ENCODE data around the gene STK32A.

Gene STK32A

GRCh38 chr5:147259837-147260236 lies 25.0 kb downstream of the STK32A start:
- no peak for DNase-seq (ENCODE audit: low spot score)

DNA sequence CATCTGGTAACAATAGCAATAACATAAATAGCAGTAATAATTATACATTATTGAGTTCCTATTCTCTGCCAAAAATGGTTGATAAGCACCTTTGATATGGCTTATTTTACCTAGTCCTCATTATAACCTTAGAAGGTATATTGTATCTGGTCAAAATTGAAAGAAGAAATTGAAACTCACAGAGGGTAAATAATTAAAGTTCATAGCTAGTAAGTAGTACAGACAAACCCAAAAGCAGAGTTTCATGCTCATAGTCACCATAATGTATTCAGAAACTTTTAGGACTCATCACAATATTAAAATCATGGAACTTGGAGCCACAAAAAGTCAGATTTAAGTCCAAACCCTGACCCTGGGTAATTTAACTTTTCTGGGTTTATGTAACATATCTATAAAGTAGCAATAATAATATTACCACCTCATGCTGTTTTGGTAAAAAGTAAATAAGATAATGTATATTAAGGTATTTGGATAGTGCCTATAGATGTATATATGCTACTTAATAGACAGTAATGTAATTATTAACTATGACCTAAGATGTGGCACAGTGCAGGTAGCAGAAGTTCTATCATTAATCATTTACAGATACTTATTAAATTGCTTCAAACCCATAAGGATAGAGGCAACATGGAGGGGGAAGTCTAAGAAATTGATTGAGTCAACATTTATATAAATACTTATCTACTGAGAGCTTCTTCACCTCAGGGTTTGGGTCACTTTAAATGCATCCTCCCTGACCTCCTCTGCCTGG lies 32.4 kb downstream of the STK32A start:
- no peak for DNase-seq (ENCODE audit: low spot score)

DNA sequence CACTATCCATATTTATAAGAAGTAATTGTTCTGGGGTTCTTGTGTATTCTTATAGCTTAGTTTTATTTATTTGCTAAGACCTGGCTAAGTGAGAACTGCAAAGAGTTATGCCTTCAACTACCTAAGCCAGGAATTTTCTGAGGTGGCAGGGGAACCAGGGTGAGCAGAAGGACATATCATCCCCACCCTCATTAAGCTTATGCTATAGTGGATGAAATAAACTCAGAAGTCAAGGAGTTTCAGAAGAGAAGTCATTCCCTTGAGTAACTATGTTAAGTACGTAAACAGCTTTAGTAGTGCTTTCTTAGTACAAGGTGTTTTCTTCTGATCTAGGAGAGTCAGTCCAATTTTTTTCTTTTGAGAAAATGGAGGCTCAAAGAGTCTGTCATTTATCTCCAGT lies 41.7 kb downstream of the STK32A start:
- DNase-seq (ENCODE audit: low spot score), result no peak

DNA sequence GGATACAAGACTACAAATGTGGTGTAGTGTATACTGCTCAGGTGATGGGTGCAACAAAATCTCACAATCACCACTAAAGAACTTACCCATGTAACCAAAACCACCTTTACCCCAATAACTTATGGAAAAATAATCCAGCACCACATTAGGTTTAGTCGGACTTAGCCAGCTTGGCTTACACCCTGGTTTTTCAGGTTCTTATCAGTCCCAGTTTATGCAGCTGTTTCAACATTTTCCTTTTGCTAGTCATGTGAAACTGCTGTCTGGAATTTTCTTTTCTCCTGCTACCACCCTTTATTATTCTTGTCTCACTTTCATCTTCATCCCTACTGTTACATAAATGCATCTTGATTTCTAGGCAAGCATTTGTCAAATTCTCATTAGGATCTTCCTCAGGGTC lies 51.5 kb downstream of the STK32A start:
- no peak for DNase-seq (ENCODE audit: low spot score)

- no peak for DNase-seq (ENCODE audit: low spot score)
Observed at GRCh38 chr5:147287110-147287509, 52.3 kb downstream of the STK32A start.

DNA sequence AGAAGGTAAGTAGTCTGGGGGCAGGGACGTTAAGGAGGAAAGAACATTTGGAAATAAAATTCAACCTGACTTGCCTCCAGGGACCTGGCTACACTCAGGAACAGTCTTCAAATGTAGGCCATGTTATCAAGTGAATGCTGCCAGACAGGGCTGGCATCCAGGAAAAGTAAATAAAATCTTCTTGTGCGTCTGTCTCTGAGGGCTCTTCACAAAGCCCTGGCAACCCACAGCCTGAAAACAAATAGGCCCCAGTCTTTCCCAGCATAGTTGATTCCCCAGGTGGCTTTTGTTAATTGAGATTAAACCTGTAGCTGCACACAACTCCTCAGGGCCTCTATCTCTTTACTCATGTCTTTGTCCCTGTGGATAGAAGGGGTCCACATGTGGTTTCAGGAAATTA lies 55.4 kb downstream of the STK32A start:
- DNase-seq (ENCODE audit: low spot score), result no peak

GRCh38 chr5:147303251-147303650 lies 68.4 kb downstream of the STK32A start:
- DNase-seq (ENCODE audit: low spot score), result no peak

DNA sequence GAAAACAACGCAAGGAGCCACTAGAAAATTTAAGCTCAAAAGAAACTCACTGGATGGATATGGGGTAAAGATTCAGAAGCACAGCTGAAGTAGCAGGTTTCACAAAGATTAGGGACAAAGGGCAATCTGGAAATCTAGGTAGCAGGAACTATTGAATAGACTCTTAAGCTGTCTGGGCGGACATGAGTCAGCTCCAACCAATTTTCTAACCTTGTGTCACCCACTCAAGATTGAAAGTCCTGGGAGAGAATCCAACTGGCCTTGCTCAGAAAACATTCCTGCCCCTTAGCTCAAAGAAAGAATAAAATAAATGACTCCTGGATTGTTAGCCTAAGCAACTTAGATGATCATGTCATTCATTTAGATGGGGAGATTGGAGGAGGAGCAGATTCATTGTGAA lies 69.2 kb downstream of the STK32A start:
- DNase-seq (ENCODE audit: low spot score), result no peak

DNA sequence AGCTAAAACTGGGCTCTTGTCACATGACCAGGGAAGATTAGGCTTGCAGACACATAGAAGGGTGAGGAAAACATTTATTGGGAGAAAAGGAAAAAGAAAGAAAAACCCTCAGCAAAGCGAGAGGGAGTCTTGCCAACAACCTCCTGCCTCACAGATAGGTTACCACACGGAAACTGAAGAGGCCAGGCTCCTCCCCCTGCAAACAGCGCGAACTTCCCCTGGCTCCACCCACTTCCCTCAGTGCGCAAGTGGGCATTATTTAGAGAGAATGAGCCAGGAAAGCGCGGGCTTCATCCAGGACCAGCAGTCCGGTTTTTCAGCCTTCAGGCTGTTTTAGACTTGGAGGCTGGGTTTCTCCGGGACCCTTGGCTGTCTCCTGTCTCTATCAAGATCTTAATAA lies 70.3 kb downstream of the STK32A start:
- no peak for DNase-seq (ENCODE audit: low spot score)

- DNase-seq (ENCODE audit: low spot score), result no peak
Observed at GRCh38 chr5:147306351-147306750, 71.5 kb downstream of the STK32A start.

DNA sequence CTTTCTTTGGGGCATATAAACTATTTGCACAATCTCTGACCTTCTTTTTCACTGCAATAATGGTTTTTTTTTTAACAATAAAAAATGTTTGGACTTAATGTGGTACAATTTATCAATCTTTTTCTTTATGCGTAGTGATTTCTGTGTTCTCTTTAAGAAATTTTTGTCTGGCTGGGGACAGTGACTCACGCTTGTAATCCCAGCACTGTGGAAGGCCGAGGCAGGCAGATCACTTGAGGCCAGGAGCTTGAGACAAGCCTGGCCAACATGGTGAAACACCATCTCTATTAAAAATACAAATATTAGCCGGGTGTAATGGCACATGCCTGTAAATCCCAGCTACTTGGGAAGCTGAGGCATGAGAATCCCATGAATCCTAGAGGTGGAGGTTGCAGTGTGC lies 72.3 kb downstream of the STK32A start:
- DNase-seq (ENCODE audit: low spot score), result no peak

DNA sequence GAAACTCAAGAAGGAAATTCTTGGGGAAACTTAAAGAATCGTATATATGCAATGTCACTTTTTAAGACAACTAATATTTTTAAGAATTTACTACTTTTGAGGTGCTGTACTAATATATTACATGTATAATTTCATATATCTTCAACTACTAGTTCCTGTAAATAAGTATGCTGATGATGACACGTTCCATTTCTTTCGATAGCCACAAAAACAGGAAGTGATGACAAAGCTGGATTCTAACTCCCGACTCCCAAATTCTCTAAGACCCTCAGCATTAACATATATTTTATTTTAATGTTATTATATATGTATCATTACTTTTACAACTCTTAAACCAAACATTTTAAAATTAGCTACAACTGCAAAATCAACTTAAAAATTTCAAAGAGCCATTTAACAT lies 74.8 kb downstream of the STK32A start:
- no peak for DNase-seq (ENCODE audit: low spot score)

DNA sequence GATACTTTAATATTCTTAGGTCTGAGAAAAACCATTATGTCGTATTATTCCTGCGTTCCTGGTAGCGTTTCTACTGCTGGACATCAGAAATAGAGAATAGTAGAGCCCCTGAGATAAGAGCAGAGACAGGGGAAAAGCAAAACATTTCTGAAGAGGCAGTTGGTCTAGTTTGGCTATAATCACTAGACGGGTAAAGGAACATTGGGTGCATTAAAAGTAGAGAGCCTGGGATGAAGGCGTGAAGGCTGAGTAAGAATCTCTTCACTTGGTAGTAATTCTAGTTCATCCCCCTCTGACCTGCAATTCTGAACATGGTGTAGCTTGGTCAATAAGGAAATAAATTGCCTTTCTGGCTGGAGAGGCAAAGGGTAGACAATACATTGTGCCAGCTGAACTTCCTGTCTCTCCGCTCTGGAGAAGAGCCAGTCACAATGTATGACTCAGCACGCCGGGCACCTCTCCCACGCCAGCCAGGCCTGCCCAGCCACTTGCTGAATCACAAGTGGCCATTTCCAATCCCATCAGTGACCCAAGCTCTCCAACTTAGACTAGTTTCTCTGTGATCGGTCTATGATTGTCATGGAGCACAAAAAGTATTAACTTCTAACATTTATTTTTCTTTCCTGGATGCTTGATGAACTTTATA lies 75.4 kb downstream of the STK32A start:
- no peak for DNase-seq (ENCODE audit: low spot score)

DNA sequence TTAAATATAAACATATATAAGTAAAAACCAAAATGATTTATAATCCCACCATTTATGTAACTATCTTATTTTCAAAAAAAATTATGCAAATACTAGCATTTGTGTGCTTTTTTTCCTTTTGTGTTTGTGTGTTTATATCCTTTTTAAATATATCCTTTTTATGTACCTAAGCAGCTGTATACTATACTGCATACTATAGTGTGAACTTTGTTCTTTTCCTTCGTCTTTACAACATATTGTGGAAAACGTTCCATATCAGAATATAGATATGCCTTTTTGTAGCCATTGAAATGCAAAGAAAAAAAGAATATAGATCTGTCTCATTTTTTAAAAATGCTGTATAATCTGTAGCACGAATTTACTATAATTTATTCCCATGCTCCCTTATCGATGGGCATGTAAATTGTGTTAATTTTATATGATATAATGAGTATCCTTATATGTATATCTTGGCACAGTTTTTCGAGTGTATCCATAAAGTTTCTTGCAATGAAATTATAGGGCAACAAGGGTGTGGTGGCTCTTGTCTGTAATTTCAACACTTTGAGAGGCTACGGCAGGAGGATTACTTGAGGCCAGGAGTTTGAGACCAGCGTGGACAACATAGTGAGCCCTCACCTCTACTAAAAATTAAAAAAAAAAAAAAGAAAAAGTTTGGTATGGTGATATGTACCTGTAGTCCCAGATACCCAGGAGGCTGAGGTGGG lies 83.3 kb downstream of the STK32A start:
- no peak for DNase-seq (ENCODE audit: low spot score)

DNA sequence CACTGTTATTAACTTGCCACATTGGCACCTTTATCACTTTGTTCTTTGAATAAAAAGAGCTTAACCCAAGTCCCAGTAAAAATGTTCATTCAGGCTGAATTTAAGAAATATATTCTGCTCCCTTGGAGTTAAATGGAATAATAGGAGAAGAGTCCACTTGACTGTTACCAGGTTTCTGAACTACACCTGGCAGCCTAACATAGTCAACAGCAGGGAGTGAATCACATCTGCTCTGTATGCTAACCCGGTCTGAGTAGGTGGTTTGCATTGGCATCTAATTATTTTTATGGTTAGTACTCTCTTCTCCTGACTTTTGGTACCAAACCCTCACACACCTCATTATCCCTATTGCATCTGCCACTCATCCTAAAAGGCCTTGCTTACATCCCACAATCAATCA lies 86.7 kb downstream of the STK32A start:
- DNase-seq (ENCODE audit: low spot score), result no peak

DNA sequence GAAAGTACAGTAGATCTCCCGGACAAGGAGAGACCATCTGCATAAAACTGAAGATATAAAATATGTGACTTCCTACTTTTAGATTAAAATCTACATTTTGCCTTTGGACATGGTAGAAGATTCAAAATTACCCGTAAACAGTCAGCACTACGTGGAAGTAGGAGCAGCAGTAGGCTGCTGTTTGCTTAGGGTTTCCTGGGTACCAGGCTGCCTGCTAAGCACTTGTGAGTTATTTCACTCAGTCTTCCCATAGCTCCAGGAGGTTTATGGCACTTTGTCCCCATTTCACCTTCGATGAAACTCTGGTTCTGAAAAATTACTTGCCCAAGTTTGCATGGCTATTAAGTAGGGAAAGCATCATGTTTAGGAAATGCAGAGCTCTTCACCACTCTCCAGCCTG lies 92.6 kb downstream of the STK32A start:
- DNase-seq (ENCODE audit: low spot score), result no peak

- DNase-seq (ENCODE audit: low spot score), result no peak
Observed at GRCh38 chr5:147327905-147328304, 93.1 kb downstream of the STK32A start.

- DNase-seq (ENCODE audit: low spot score), result no peak
Observed at GRCh38 chr5:147332658-147333057, 97.8 kb downstream of the STK32A start.

GRCh38 chr5:147336876-147337275 lies 102.0 kb downstream of the STK32A start:
- DNase-seq (ENCODE audit: low spot score), result no peak

- DNase-seq (ENCODE audit: low spot score), result no peak
Observed at GRCh38 chr5:147339313-147339712, 104.5 kb downstream of the STK32A start.

- DNase-seq (ENCODE audit: low spot score), result no peak
Observed at GRCh38 chr5:147340941-147341340, 106.1 kb downstream of the STK32A start.

DNA sequence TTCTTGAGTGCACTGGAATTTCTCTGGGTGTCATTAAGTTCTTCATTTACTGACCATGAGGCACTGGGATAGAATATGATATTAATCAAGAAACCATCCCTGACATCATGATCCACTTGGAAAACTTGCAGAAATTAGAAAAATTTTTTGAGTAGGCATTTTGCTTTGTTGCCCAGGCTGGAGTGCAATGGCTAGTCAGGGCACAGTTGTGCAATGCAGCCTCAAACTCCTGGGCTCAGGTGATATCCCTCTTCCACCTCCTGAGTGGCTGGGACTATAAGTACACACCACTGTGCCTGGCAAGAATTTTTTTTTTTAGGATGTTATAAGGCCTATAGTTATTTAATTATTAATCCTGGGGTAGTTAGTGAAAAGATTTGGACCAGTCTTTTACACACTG lies 106.5 kb downstream of the STK32A start:
- no peak for DNase-seq (ENCODE audit: low spot score)

GRCh38 chr5:147344861-147345260 lies 110.0 kb downstream of the STK32A start:
- no peak for DNase-seq (ENCODE audit: low spot score)
